ENCODE data around the gene SYCE1.
"Not testable (repeated sequence)": the region's sequence is repeated elsewhere in the genome, so short reads cannot be mapped to it uniquely, and the experiment has no call there.

The SYCE1 gene, protein sequence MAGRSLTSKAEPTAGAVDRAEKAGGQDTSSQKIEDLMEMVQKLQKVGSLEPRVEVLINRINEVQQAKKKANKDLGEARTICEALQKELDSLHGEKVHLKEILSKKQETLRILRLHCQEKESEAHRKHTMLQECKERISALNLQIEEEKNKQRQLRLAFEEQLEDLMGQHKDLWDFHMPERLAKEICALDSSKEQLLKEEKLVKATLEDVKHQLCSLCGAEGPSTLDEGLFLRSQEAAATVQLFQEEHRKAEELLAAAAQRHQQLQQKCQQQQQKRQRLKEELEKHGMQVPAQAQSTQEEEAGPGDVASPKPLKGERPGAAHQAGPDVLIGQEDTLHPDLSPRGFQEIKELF

DNA sequence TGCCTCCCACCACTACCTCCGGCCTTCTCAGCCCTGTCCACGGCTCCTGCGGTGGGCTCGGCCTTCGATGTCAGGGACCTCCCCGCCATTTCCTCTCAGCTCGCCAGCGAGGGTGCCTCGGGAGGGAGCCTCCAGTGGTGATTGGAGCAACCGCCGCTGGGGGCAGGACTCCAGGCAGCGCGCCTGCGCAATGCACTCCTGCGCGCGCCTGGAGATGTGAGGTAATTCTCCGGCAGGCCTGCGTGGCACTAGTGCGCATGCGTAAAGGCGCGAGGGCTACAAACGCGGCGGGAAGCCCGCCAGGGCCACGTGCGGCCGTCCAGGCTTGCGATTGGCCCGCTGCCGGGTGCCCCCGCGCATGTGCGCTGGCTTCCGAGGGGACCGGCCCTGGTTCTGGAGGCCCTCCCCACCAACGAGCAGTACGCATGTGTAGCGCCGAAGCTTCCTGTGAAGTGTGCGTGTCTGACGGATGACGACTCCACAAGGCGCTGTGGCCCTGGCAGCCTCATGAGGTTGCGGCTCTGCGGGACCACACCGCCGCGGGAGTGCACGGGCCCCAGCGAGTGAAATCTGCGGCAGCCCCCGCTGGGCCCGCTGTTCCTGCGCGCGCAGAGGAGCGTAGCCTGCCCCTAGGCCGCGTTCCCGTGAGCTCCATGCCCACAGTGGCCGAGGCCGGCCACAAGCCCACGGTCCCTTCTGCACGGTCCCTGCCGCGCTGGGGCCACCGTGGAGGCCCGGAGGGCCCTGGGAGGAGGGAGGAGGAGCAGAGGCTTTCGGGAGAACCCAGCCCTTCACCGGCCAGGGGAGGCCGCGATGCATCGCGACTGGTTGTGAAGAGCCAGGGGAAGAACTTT lies at the start of gene SYCE1:
TSS of gene SYCE1 (minus strand) at position 143 of the 854 bp plus-strand sequence. CDS start at position 89, 54 bp downstream.
- in situ Hi-C loops (cut with MboI; ENCODE audit: low sequenced_read_pairs) = no loop called here

DNA sequence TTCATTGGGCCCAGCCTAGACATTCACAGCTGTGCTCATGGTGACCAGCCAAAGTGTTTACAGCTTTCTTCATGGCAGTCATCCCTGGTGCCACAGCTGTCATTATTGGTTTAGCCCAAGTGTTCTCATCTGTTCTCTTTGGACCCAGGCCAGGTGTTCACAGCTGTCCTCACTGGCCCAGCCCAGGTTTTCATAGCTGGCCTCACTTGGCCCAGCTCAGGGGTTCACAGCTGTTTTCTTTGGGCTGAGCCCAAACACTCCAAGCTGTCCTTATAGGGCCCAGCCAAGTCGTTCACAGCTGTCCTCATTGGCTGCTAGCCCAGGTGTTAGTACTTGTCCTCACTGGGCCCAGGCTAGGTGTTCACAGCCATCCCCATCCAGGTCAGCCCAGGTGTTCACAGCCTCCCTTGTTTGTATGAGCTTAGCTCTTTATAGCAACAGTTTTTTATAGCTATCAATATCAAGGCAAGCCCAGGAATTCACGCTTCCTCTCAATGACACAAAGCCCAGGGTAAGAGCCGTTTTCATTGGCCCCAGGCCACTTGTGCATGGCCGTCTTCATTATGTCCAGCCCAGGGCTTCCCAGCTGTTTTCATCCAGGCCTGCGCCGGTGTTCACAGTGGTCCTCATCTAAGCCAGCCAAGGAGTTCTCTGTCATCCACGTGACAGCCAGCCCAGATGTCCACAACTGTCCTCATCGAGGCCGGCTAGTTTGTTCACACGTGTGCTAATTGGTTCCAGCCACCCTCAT lies 49.6 kb upstream of the SYCE1 start:
- in situ Hi-C loops (cut with MboI; ENCODE audit: low sequenced_read_pairs) = no loop called here

DNA sequence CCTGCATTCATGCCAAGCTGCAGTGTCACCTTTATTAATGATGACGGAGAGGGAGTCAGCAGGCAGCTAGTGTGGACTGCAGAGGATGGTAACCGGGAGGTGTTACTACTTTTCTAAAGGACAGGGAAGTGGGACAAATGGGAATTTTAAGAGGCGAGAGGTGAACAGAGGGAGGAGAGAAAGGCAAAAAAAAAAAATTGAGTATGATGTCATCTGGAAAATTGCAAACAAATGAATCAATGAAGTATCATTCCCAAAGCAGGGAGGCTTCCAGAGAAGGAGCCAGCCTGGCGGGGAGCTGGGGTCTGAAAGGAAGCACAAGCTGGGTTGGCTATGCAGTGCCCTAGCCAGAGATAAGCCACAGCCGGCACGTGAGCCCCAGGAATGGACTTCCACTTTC lies 48.3 kb upstream of the SYCE1 start:
- in situ Hi-C loops (cut with MboI; ENCODE audit: low sequenced_read_pairs) = no loop called here

DNA sequence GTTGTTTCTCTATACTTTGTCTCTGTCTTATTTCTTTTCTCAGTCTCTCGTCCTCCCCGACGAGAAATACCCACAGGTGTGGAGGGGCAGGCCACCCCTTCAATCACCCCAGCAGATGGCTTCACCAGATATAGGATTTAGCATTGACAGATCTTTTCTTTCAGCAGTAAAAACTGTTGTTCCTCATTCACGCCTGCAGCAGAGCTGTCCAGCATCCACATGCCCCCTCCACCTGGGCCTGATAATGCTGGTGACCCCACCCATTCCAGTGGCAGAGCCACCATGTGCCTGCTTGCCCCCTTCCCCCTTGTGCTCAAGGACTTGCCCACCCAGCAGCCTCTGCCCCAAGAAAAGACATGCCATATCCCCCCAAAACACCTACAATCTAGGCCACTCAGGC lies 45.7 kb upstream of the SYCE1 start:
- in situ Hi-C loops (cut with MboI; ENCODE audit: low sequenced_read_pairs) = no loop called here

DNA sequence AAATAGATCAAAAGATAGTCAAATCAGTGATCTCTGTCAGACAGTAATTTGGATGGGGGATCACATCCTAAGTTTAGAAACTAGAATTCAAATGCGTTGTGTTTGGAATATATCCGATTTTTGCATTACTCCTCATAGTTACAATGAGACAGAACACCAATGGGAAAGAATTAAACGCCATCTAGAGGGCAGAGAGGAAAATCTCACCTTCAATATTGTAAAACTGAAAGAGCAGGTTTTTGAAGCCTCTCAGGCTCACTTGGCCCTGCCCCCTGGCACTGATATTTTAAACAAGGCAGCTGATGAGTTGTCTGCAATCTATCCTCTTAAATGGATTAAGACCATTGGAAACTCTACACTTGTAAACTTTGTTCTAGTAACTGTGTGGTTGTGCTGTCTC lies 43.5 kb upstream of the SYCE1 start:
- in situ Hi-C loops (cut with MboI; ENCODE audit: low sequenced_read_pairs) = no loop called here

DNA sequence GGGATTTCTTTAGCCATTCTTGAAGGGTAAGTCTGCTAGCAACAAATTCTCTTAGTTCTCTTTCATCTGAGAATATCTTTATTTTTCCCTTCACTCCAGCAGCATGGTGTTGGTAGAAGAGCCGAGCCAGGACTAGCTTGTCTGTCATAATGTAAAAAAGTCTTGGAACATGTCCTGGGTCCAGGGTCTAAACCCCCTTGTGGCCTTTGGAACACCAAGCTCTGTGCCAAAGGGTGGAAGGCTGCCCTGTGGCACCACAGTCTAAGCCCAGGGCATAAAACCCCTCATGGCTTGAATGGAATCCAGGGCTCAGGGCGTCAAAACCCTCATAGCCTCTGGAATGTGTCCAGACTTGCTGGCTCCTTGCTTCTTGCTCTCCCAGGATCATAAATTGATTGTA lies 38.1 kb upstream of the SYCE1 start:
- in situ Hi-C loops (cut with MboI; ENCODE audit: low sequenced_read_pairs) = not testable (repeated sequence)

DNA sequence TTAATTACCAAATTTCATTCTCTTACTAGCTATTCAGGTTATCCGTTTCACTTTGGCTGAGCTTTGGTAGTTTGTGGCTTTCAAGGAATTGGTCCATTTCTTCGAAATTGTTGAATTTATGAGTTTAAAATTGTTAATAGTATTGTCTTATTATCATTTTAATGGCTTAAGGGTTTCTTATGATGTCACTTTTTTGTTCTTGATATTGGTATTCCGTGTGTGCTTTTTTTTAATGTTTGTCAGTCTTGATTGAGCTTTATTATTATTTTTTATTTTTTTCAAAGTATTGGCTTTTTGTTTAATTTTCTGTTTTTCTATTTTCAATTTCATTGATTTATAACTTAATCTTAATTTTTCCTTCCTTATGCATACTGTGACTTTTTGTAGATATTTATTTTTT lies 35.3 kb upstream of the SYCE1 start:
- in situ Hi-C loops (cut with MboI; ENCODE audit: low sequenced_read_pairs) = no loop called here

DNA sequence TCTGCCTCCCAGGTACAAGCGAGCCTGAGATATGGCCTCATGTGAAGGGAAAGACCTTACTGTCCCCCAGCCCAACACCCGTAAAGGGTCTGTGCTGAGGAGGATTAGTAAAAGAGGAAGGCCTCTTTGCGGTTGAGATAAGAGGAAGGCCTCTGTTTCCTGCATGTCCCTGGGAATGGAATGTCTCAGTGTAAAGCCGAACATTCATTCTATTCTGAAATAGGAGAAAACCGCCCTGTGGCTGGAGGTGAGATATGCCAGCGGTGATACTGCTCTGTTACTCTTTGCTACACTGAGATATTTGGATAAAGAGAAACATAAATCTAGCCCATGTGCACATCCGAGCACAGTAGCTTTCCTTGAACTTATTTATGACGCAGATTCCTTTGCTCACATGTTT lies 34.5 kb upstream of the SYCE1 start:
- in situ Hi-C loops (cut with MboI; ENCODE audit: low sequenced_read_pairs) = not testable (repeated sequence)

DNA sequence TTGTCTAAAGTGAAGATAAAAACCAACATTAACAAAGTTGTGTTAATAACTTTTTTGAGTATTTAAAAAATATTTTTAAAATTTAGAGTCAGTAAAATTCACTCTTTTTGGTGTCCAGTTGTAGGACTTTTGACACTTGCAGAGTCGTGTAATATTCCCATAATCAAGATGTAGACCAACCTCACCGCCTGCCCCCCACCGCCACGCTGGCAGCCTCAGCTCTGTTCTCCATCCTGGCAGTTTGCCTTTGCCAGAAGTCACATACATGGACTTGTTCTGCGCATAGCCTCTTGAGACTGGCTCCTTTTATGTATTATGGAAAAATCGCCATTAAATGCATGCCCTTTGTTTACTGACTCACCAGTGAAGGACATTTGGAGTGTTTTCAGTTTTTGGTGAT lies 27.3 kb upstream of the SYCE1 start:
- in situ Hi-C loops (cut with MboI; ENCODE audit: low sequenced_read_pairs) = no loop called here

DNA sequence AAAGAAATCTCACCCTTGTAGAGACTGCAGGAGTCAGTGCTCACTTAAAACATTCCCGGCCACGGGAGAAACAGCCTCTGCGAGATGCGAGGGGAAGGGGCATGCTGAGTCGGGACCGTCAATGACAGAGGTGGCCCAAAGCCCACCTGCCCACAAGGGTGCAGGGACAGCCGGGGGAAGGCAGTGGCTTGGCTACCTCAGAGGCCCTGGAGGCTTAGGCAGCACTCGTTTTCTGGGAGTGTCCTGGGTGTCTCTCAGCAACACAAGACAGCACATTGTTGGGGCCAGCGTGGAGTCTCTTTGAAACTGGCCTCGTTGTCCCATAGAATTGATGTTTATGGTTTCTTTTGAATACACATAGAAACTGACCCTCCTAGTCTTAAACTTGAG lies 25.6 kb upstream of the SYCE1 start:
- in situ Hi-C loops (cut with MboI; ENCODE audit: low sequenced_read_pairs) = no loop called here

DNA sequence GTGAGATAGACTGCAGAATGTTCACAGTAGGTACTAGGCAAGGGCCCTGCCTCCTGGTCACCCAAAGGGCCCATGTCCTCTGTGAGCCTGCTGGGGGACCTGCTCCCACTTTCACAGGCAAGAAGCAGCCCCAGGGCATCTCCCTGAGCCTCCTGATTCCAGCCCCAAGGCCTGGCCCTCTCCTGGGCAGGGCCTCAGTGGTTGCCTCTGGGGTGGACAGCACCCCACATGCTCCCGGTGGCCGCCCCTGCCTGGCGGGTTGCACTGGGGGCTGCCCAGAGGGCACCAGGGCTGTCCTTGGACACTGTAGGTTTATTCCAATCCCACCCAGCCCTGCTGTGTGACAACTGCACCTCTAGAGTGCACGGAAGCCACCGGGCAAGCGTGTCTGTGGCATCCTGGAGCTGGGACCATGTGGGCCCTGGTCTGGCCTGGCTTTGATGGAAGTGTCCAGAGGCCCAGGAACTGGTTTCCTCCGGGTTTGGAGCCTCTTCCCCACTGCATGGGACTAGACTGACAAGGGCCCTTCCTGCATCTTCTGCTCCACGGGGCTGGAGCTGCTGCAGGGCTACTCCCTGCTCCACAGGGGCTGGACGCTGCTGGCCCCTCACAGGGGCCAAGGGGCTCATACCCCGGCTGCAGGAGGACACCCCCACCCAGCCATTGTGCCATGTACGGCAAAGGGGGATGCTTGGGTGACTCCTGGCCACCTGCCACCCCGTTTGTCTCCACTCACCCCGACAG lies 25.0 kb upstream of the SYCE1 start:
- in situ Hi-C loops (cut with MboI; ENCODE audit: low sequenced_read_pairs) = no loop called here

DNA sequence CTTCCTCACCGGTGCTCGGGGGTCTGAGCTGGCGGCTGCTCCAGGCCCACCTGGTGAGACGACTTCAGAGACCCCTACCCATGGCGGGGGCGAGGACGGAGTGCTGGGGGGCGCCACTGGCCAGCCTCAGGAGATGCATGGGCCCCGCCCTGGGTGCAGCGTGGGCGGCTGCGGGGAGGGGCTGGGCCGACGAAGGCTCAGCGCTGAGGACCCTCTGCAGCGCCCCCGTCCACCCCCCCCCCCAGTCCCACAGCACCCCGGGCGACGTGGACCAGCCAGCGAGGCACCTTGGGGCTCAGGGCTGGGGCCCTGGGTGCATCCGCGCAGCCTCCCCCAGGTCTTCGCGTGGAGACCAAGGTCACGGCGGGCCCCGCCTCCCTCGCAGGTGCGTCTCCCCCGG lies 11.7 kb upstream of the SYCE1 start:
- in situ Hi-C loops (cut with MboI; ENCODE audit: low sequenced_read_pairs) = loop anchor here (10.0 kb wide), 1 partner anchor 162 kb away; no protein-coding TSS in a partner anchor

DNA sequence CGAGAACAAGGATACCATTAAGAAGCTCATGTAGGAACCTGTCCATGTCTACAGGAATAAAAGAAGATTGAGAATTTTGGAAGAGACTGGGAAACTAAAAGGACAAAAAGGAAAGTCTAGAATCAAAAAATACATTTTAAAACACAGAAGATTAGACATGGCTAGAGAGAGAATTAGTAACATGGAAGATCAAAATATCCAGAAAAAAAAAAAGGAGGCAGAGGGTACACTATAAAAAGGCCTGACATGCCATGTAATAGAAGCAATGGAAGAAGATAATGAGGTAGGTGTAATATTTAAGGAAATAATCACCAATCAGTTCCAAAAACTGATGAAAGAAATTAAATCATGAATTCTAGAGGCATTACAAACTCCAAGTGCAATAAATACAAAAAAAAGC lies 8.1 kb upstream of the SYCE1 start:
- in situ Hi-C loops (cut with MboI; ENCODE audit: low sequenced_read_pairs) = loop anchor here (10.0 kb wide), 1 partner anchor 159 kb away; no protein-coding TSS in a partner anchor

DNA sequence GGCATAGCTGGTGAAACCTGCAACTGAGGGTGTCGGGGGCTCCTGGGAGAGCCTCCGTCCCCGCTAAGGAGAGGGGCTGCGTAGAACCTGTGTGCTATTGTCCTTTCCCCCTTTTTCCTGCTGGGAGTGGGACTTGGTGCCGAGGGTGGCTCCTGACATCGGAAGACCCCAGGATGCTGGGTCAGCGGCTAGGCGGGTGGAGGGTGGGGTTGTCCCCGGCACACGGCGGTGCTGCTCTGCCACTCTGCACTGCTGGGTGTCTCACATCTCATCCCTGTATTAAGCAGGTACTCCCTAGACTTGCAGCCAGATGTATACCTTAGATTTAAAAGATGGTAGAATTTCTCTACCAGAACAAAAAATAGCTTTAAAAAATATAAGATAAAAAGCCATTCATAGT lies 6.7 kb upstream of the SYCE1 start:
- in situ Hi-C loops (cut with MboI; ENCODE audit: low sequenced_read_pairs) = loop anchor here (10.0 kb wide), 1 partner anchor 157 kb away; no protein-coding TSS in a partner anchor

DNA sequence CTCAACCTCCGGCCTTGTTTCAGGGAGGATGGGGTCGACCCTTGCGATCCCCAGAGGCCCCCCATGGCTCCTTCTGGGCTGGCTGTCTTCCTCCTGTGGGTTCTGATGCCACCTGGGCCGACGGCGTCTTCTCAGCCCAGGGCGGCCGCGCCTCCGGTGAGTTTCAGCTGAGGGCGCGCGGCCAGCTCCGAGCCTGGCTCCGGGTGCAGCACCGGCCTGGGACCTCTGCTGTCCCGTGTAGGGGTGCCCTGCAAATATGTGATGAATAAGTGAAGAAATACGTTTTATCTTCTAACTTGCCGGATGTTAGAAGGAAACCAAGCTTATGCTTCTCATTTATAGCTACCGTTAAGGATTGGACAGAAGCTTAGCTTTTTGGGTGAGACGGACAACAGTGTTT lies 4.4 kb upstream of the SYCE1 start:
- in situ Hi-C loops (cut with MboI; ENCODE audit: low sequenced_read_pairs) = loop anchor here (10.0 kb wide), 1 partner anchor 155 kb away; no protein-coding TSS in a partner anchor

DNA sequence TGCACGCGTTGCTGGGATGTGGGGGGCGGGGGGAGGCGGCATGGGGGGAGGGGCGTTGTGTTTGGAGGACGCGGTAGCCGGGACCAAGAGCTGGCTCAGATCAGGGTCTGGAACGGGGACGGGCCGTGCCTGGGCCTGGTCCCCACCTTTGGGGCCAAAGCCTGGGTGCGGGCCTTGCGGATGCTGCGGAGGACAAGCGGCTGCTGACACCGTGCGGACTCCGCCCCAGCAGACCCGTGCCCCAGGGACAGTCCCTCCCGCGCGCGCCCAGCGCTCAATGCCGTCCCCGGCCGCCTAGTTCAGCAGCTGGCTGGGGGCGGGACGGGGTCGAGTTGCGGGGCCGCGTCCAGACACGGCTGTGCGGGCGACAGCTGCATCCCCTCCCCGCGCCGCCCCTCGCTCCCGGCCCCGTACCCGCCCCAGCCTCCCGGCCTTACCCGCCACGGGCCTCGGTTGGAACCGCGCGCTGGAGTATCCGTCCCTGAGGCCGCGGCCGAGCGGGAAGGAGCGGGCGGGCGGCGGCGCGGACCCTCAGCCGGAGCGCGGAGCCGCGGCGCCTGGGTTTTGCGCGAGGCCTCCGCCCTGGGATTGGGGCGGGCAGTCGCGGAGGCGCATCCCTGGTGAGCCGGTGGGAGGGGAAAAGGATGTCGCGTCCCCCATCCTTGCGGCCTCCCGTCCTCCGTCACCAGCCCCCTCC lies 3.6 kb upstream of the SYCE1 start:
- in situ Hi-C loops (cut with MboI; ENCODE audit: low sequenced_read_pairs) = not testable (repeated sequence)

DNA sequence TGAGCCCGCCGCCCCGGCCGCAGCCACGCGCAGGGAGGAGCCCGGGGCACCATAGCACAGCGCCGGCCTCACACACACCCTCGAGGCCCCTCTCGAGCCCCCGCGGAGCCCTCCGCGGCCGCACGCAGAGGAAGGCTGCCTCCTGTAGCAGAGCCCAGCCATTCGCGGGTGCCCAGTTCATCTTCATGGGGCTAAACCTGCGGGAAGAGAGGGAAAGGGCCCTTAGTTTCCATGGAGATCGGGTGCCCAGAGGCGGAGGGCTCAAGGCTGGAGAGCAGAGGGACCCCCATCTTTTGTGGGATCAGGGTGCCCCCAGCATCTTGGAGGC lies 2.9 kb upstream of the SYCE1 start:
- in situ Hi-C loops (cut with MboI; ENCODE audit: low sequenced_read_pairs) = no loop called here

DNA sequence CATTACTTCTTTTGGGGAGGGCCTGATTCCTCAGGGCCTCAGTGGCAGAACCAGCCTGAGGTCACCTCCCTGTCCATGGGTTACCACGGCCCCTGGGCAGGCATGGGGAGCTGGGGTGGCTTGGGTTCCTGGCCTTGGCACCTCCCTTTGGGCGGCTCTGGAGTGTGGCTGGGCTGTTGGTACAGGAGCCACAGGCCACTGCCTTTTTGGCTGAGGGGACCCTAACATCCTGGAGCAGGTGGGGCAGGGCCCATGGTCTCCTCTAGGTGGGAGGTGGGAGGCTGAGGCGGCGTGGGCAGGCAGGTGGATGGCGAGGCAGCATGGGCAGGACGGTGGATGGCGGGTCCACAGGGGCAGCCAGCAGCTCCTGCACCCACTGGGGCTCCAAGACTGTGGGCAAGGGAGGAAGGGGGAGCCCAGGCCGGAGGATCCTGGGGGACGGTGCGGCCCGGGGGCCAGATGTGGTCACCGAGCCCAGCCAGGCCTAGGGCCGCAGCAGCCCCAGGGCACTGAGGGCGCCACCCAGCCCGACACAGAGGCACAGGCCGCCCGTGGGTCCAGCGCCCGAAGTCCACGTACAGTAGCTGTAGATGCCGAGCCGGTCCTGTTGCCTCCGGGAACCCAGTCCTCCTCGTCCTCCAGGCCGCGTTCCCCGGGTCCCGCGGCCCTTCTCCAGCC lies 2.4 kb upstream of the SYCE1 start:
- in situ Hi-C loops (cut with MboI; ENCODE audit: low sequenced_read_pairs) = no loop called here

DNA sequence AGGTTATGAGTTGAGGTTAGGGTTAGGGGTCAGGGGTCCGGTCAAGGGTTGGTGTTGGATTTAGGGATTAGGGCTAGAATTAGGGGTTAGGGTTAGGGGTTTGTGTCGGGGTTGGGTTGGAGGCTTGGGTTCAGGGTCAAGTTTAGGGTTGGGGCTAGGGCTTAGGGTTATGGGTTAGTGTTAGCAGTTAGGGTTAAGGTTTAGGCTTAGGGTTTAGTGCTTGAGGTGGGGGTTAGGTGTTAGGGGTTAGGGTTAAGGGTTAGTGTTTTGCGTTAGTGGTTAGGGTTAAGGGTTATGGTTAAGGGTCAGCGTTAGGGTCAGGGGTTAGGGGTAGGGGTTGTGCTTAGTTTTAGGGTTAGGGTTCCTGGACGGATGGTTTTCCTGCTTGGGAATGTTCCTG lies 1.7 kb upstream of the SYCE1 start:
- in situ Hi-C loops (cut with MboI; ENCODE audit: low sequenced_read_pairs) = no loop called here

DNA sequence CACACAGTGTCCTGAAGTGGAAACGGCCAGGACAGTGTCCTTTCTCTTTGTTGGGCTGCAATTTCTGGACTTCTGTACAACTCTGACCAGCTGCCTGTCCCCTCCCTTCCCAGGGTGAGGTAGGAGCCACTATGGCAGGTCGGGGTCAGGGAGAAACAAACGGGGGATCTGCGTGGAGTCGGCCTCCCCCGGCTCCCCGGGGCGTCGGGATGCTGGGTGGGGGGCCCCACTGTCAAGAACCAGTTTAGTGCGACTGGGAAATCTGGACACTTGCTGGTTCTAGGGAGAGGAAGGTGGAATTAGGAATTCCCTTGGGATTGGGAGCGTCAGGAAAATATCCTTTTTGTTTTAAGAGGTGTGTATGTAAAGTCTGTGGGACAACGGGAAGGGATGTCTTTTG lies 567 bp downstream of the SYCE1 start:
- in situ Hi-C loops (cut with MboI; ENCODE audit: low sequenced_read_pairs) = no loop called here
